ENCODE results near the gene ERC2. TPM values are rescaled to one million over a fixed set of nuclear protein-coding genes. Genes with fewer than 3 reads are reported as not detected.

Gene ERC2
- total RNA-seq, 1 donor from 2014 or later = 1.5 TPM

- no peaks in the 10 kb centered on the region for H3K9me3 ChIP-seq
- intact Hi-C loops (cut with DNase I) = no loop called here
- H3K27me3 ChIP-seq (ENCODE audit: low read depth) = no peaks in the 10 kb centered on the region
- H3K4me1 ChIP-seq = no peaks in the 10 kb centered on the region
- no peaks in the 10 kb centered on the region for H3K36me3 ChIP-seq
- ATAC-seq = no peak
- no peak for TF ChIP-seq CTCF (IDR thresholded peaks at IDR 0.05)
- DNase-seq = no peak
- H3K4me3 ChIP-seq = no peak overlapping the region
- no peak overlapping the region for H3K27ac ChIP-seq
Measured at GRCh38 chr3:56406826-56407515, 61.3 kb downstream of the ERC2 start.

GRCh38 chr3:56404884-56405283 is 63.4 kb downstream of the ERC2 start:
- intact Hi-C loops (cut with DNase I) = no loop called here
- Histone ChIP-seq H3K36me3 (no peaks in the 10 kb centered on the region), H3K9me3 (no peaks in the 10 kb centered on the region), H3K4me1 (no peaks in the 10 kb centered on the region), H3K27me3 (ENCODE audit: low read depth) (no peaks in the 10 kb centered on the region), H3K27ac (no peak overlapping the region), H3K4me3 (no peak overlapping the region)
- DNase-seq (no peak), ATAC-seq (no peak)
- TF ChIP-seq CTCF (IDR thresholded peaks at IDR 0.05) = no peak

- intact Hi-C loops (cut with DNase I) = no loop called here
- no peak overlapping the region for H3K4me3 ChIP-seq
- ATAC-seq (no peak), DNase-seq (no peak)
- H3K27me3 ChIP-seq (ENCODE audit: low read depth) = no peaks in the 10 kb centered on the region
- no peaks in the 10 kb centered on the region for H3K9me3 ChIP-seq
- TF ChIP-seq CTCF (IDR thresholded peaks at IDR 0.05) = no peak
- H3K4me1 ChIP-seq = no peaks in the 10 kb centered on the region
- no peak overlapping the region for H3K27ac ChIP-seq
- H3K36me3 ChIP-seq = no peaks in the 10 kb centered on the region
Measured at GRCh38 chr3:56398659-56399058, 69.6 kb downstream of the ERC2 start.

- H3K4me1 ChIP-seq = no peaks in the 10 kb centered on the region
- H3K9me3 ChIP-seq = no peaks in the 10 kb centered on the region
- H3K36me3 ChIP-seq = no peaks in the 10 kb centered on the region
- H3K27me3 ChIP-seq (ENCODE audit: low read depth) = no peaks in the 10 kb centered on the region
- H3K4me3 ChIP-seq = no peak overlapping the region
- intact Hi-C loops (cut with DNase I) = no loop called here
- TF ChIP-seq CTCF (IDR thresholded peaks at IDR 0.05) = no peak
- H3K27ac ChIP-seq = no peak overlapping the region
- no peak for DNase-seq
- no peak for ATAC-seq
Measured at GRCh38 chr3:56397798-56398197, 70.5 kb downstream of the ERC2 start.

- Histone ChIP-seq H3K36me3 (no peaks in the 10 kb centered on the region), H3K27me3 (ENCODE audit: low read depth) (no peaks in the 10 kb centered on the region), H3K9me3 (no peaks in the 10 kb centered on the region), H3K4me1 (no peaks in the 10 kb centered on the region), H3K27ac (no peak overlapping the region), H3K4me3 (no peak overlapping the region)
- DNase-seq (no peak), ATAC-seq (no peak)
- TF ChIP-seq CTCF (IDR thresholded peaks at IDR 0.05) = no peak
- intact Hi-C loops (cut with DNase I) = no loop called here
Measured at GRCh38 chr3:56389183-56389830, 79.0 kb downstream of the ERC2 start.

All from lower lobe of right lung (tissue), 2 donors.